EH (cell line): ENCODE data around the gene ANAPC15.

Source experiments
- DNase-seq: peaks from one replicate; pipeline ENCODE4 v3.0.0-alpha.2; 2015; ENCODE audit warnings: low read depth

ANAPC15 gene

DNA sequence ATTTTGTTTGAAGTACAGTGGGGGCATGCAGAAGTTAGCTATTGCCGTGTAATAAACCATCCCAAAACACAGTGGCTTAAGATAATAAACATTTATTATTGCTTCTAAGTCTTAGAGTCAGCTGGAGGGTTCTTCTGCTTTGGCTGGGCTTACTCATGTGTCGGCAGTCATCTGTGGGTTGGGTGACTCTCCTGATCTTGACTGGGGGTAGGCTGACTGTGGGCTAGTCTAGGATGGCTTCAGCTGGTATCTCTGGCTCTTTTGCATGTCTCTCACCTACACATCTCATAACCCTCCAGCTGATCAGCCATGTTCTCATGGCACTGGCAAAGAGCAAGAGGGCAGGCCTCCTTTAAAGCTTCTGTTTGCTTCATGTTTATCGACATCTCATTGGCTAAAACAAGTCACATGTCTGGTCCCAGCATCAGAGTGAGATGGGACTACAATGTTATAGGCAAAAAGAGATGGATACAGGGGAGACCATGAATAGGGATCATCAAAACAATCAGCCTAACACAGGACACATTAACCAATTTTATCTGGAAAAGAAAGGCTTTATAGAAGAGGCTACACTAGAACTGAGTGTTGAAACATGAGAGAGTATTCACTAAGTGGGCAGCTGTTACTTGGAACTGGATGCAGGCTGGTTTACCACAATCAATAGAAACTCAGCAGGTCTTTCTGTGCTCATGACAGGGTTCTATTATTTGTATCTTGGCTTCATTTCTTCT is 26.7 kb downstream of the ANAPC15 start:
- DNase-seq = no peak

GRCh38 chr11:72084965-72085364 is 27.5 kb downstream of the ANAPC15 start:
- no peak for DNase-seq

DNA sequence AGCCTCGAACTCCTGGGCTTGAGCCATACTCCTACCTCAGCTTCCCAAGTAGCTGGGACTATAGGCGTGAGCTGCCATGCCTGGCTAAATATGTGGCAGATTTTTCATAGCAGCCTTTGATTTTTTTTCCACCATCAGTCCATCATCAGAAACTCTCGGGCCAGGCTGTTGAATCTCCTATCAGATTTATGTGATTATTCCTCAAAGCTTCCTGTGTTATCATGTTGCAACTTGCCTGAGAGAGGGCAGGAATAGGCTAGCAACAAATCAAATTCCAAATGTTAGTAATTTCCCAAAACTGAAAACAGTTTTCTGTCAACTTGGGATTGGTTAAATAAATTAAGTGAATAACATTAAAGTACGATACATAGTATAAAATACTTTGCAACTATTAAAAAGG is 28.4 kb downstream of the ANAPC15 start:
- DNase-seq = no peak

- DNase-seq = no peak
Measured at GRCh38 chr11:72083414-72083813, 29.1 kb downstream of the ANAPC15 start.

GRCh38 chr11:72081821-72082453 is 30.6 kb downstream of the ANAPC15 start:
- no peak for DNase-seq

GRCh38 chr11:72081184-72081644 is 31.3 kb downstream of the ANAPC15 start:
- DNase-seq = no peak

- DNase-seq = peak; percentile 100
Measured at GRCh38 chr11:72080326-72081183, 31.9 kb downstream of the ANAPC15 start, which contains the start of the genes LRRC51 and NUMA1. Gene LRRC51, plus strand, starts transcription at chr11:72080850. Its CDS starts 8,234 bp downstream, at chr11:72089084. Gene NUMA1, minus strand, starts transcription at chr11:72080542. Its CDS starts 44,599 bp downstream, at chr11:72035943.

DNA sequence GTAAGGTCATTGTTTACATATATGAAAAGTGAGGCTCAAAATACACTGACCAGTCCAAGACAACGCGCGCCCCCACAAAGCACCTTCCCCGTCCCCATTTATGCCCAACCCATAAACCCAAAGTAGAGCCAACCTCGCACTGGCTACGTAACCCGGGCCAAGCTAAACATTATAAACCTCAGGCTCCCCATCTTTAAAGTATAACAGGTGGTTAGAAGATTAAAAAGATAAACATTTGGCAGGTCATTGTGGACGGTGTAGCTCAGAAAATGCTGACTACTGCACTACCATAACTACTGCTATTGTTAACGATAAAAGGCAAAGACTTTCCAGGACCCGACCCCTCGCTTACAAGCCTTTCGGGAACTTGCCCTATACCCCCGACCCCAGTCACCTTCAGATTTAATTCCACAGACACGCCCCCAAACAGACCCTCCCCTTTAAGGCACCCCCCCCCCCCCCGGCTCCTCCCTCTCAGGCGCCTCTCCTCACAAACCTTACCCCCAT is 32.6 kb downstream of the ANAPC15 start:
- DNase-seq = no peak

DNA sequence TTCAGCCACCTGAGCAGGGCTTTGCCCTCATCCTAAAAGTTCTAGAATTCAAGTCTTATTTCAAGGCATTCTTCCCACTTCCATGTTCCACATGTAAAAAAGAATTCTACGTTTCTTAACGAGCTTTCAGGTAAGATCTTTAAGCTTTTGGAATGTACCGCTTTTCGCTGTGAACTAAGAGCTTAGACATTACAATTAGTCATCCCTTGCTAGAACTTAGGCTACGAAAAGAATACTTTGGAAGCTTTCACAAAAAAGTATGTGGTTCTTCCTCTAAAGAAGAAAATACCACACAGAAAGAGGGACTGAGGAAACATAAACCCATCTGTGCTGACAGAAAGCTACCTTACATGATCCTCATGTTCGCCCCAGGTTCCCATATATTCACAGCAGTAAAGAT is 34.0 kb downstream of the ANAPC15 start:
- peak; percentile 45 for DNase-seq

GRCh38 chr11:72075756-72076155 is 36.7 kb downstream of the ANAPC15 start:
- no peak for DNase-seq

- peak; percentile 47 for DNase-seq
Measured at GRCh38 chr11:72075109-72075508, 37.4 kb downstream of the ANAPC15 start.

- DNase-seq = peak; percentile 88
Measured at GRCh38 chr11:72072348-72072747, 40.1 kb downstream of the ANAPC15 start.

- no peak for DNase-seq
Measured at GRCh38 chr11:72070491-72070890, 42.0 kb downstream of the ANAPC15 start.

DNA sequence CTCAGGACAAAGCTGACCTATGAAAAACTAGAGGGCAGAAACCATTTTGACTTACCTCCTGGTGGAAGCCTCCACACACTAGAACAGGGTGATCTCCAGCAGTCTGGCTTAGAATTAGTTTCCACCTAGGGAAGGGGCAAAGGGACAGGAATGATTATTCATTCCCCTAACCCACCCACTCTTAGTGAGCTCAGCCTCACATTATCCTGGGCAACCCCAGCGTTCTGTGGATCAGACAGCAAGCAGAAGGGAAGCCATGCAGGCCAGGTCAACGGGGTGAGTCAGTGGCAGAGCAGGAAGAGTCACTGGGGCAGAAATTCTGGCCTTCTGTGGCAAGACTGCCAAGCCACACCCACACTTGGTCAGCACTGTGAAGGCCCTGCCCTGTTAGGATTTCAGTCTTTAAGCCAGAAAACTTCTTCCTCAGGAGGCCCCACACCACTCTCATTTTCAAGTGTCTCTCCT is 42.7 kb downstream of the ANAPC15 start:
- DNase-seq = peak; percentile 90

DNA sequence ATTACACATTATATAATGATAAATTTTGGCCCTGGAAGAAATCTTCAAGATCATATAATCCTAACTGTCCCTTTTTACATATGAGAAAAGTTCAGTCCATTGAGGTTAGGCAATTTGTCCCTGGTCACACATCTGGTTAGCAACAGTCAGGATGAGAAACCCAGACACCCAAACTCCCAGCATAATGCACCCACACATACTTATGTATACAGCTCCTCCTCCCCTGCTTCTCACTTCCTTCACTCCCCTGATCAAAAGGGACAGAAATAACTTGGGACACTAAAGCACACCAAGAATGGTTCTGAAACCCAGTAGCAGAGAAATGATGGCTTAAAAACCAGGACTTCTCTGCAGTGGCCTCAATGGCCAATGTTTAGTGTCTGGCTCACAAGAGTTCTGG is 43.3 kb downstream of the ANAPC15 start:
- peak; percentile 47 for DNase-seq

GRCh38 chr11:72067676-72068075 is 44.8 kb downstream of the ANAPC15 start:
- no peak for DNase-seq

- DNase-seq = no peak
Measured at GRCh38 chr11:72067266-72067665, 45.2 kb downstream of the ANAPC15 start.

- peak; percentile 41 for DNase-seq
Measured at GRCh38 chr11:72066855-72067254, 45.6 kb downstream of the ANAPC15 start.

DNA sequence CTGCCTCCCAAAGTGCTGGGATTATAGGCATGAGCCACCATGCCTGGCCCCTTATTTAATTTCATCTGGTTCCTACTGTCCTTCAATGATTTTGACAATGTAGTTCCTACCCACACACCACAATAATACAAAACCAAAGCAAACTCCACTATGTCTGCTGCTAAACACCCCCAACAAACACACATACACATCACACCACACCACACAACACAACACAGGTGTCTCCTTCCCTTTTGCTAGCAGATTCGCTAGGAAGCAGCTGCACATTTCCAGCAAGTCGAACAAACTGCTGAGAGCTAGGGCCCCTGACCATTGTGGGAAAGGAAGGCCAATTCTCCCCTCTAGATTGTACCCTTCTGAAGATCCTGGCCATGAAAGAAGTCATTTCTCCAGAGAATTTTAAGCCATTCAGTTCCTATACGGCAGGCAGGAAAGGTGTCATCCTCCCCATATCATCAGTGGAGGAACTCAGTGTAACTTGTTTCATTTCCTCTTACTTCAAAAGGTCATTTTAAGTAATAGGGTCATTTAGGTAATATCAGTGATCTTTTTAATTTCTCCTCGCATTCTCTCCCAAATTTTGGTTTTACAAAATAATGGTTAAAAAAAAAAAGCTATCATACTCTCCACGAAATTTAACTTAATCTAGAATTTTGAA is 50.6 kb downstream of the ANAPC15 start:
- no peak for DNase-seq
